Measurements from ENCODE around the gene CTIF. TPM values are rescaled to one million over a fixed set of nuclear protein-coding genes. Genes with fewer than 3 reads are reported as not detected.

Gene CTIF
- total RNA-seq, 1 donor, result 65.9 TPM

- H3K79me2 ChIP-seq (ENCODE audit: insufficient read depth, low read length), result peaks cover 75% of the 10 kb centered on the region
- peaks cover 8% of the 10 kb centered on the region for H3K36me3 ChIP-seq (ENCODE audit: insufficient read depth, low read length)
- TF ChIP-seq, protein P1, sequence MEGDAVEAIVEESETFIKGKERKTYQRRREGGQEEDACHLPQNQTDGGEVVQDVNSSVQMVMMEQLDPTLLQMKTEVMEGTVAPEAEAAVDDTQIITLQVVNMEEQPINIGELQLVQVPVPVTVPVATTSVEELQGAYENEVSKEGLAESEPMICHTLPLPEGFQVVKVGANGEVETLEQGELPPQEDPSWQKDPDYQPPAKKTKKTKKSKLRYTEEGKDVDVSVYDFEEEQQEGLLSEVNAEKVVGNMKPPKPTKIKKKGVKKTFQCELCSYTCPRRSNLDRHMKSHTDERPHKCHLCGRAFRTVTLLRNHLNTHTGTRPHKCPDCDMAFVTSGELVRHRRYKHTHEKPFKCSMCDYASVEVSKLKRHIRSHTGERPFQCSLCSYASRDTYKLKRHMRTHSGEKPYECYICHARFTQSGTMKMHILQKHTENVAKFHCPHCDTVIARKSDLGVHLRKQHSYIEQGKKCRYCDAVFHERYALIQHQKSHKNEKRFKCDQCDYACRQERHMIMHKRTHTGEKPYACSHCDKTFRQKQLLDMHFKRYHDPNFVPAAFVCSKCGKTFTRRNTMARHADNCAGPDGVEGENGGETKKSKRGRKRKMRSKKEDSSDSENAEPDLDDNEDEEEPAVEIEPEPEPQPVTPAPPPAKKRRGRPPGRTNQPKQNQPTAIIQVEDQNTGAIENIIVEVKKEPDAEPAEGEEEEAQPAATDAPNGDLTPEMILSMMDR (IDR thresholded peaks at IDR 0.05; ENCODE audit: extremely low read depth, low read depth, low read length), result no peak
- peaks cover 25% of the 10 kb centered on the region for H3K4me1 ChIP-seq (ENCODE audit: insufficient read depth, low read length)
- H2AFZ ChIP-seq (ENCODE audit: low read length), result no peak overlapping the region
- H3K4me2 ChIP-seq (ENCODE audit: insufficient read depth, low read length), result no peak overlapping the region
- no peaks in the 10 kb centered on the region for H3K9me3 ChIP-seq (ENCODE audit: low read depth, low read length)
- H4K20me1 ChIP-seq (ENCODE audit: insufficient read depth, low read length), result peaks cover 86% of the 10 kb centered on the region
- H3K27ac ChIP-seq (ENCODE audit: low read depth, low read length), result no peak overlapping the region
- no peak for DNase-seq (ENCODE audit: insufficient read length, low spot score, missing footprints)
- H3K27me3 ChIP-seq (ENCODE audit: insufficient read depth, low read length), result no peaks in the 10 kb centered on the region
- no peak overlapping the region for H3K4me3 ChIP-seq (ENCODE audit: insufficient read depth, low read length)
Observed at GRCh38 chr18:48595703-48596218, 56.9 kb downstream of the CTIF start.

- H3K79me2 ChIP-seq (ENCODE audit: insufficient read depth, low read length), result peaks cover 74% of the 10 kb centered on the region
- H3K4me3 ChIP-seq (ENCODE audit: insufficient read depth, low read length), result no peak overlapping the region
- peaks cover 85% of the 10 kb centered on the region for H4K20me1 ChIP-seq (ENCODE audit: insufficient read depth, low read length)
- H3K4me1 ChIP-seq (ENCODE audit: insufficient read depth, low read length), result peaks cover 26% of the 10 kb centered on the region
- no peak overlapping the region for H3K27ac ChIP-seq (ENCODE audit: low read depth, low read length)
- DNase-seq (ENCODE audit: insufficient read length, low spot score, missing footprints), result no peak
- H3K9me3 ChIP-seq (ENCODE audit: low read depth, low read length), result no peaks in the 10 kb centered on the region
- H3K36me3 ChIP-seq (ENCODE audit: insufficient read depth, low read length), result peaks cover 8% of the 10 kb centered on the region
- TF ChIP-seq, protein P1 (IDR thresholded peaks at IDR 0.05; ENCODE audit: extremely low read depth, low read depth, low read length), result no peak
- no peak overlapping the region for H3K4me2 ChIP-seq (ENCODE audit: insufficient read depth, low read length)
- H3K27me3 ChIP-seq (ENCODE audit: insufficient read depth, low read length), result no peaks in the 10 kb centered on the region
- H2AFZ ChIP-seq (ENCODE audit: low read length), result no peak overlapping the region
Observed at GRCh38 chr18:48597110-48597509, 58.3 kb downstream of the CTIF start.

GRCh38 chr18:48597671-48598070 is 58.8 kb downstream of the CTIF start:
- Histone ChIP-seq H3K27ac (ENCODE audit: low read depth, low read length) (no peak overlapping the region), H2AFZ (ENCODE audit: low read length) (no peak overlapping the region), H3K9me3 (ENCODE audit: low read depth, low read length) (no peaks in the 10 kb centered on the region), H3K36me3 (ENCODE audit: insufficient read depth, low read length) (peaks cover 8% of the 10 kb centered on the region), H3K79me2 (ENCODE audit: insufficient read depth, low read length) (peaks cover 75% of the 10 kb centered on the region), H3K27me3 (ENCODE audit: insufficient read depth, low read length) (no peaks in the 10 kb centered on the region), H3K4me3 (ENCODE audit: insufficient read depth, low read length) (no peak overlapping the region), H3K4me2 (ENCODE audit: insufficient read depth, low read length) (no peak overlapping the region), H3K4me1 (ENCODE audit: insufficient read depth, low read length) (peaks cover 26% of the 10 kb centered on the region), H4K20me1 (ENCODE audit: insufficient read depth, low read length) (peaks cover 86% of the 10 kb centered on the region)
- no peak for DNase-seq (ENCODE audit: insufficient read length, low spot score, missing footprints)
- TF ChIP-seq, protein P1 (IDR thresholded peaks at IDR 0.05; ENCODE audit: extremely low read depth, low read depth, low read length), result no peak

DNA sequence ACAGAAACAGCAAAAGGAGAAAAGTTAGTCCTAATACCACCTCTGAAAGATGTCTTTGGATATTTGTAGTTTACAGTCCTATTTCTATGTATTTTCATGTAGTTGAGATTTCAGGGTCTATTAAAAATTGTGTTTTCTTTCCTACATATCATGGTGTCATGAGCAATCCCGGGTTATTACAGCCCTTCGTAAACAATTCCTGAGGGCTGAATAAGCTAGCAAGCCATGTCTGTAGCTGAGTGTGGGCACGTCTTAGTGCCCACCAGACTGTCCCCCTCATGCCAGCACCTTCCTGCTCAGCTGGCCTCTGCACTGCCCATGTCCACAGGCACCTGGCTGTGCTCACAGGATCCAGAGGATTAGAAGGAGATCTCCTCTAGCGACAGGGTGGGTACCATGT is 60.6 kb downstream of the CTIF start:
- Histone ChIP-seq H3K27ac (ENCODE audit: low read depth, low read length) (no peak overlapping the region), H3K4me2 (ENCODE audit: insufficient read depth, low read length) (no peak overlapping the region), H2AFZ (ENCODE audit: low read length) (no peak overlapping the region), H3K36me3 (ENCODE audit: insufficient read depth, low read length) (peaks cover 8% of the 10 kb centered on the region), H3K9me3 (ENCODE audit: low read depth, low read length) (no peaks in the 10 kb centered on the region), H4K20me1 (ENCODE audit: insufficient read depth, low read length) (peaks cover 80% of the 10 kb centered on the region), H3K4me3 (ENCODE audit: insufficient read depth, low read length) (no peak overlapping the region), H3K79me2 (ENCODE audit: insufficient read depth, low read length) (peaks cover 71% of the 10 kb centered on the region), H3K27me3 (ENCODE audit: insufficient read depth, low read length) (no peaks in the 10 kb centered on the region), H3K4me1 (ENCODE audit: insufficient read depth, low read length) (peaks cover 26% of the 10 kb centered on the region)
- TF ChIP-seq, protein P1 (IDR thresholded peaks at IDR 0.05; ENCODE audit: extremely low read depth, low read depth, low read length), result no peak
- DNase-seq (ENCODE audit: insufficient read length, low spot score, missing footprints), result peak; percentile 76
